Stimulated activated CD4-positive, alpha-beta T cell treated with anti-CD3 and anti-CD28 coated beads, TNF-alpha, amount 100 ng/mL, for 48 hours (primary cell): ENCODE measurements around the gene KLK12.

Experiments used
- DNase-seq, 3 donors: peaks; one replicate each; pipeline ENCODE4 v3.0.0-alpha.2; 2020; ENCODE audit warnings: low read depth in 3 of 3

KLK12 gene

GRCh38 chr19:51034704-51035103 is at the start of gene KLK12:
Gene KLK12, minus strand, starts transcription at chr19:51035002. Its CDS starts 381 bp downstream, at chr19:51034621.
- DNase-seq: no peak

- DNase-seq: no peak
These were observed 49.7 kb upstream of the KLK12 start for GRCh38 chr19:51084505-51084904.

GRCh38 chr19:51083783-51084182 is 49.0 kb upstream of the KLK12 start:
- DNase-seq: no peak

GRCh38 chr19:51083181-51083580 is 48.4 kb upstream of the KLK12 start:
- no peak for DNase-seq

GRCh38 chr19:51082611-51083010 is 47.8 kb upstream of the KLK12 start, which contains the start of gene KLK14:
Gene KLK14, minus strand, starts transcription at chr19:51082887. Its CDS starts 273 bp downstream, at chr19:51082614.
- no peak for DNase-seq

GRCh38 chr19:51081476-51081875 is 46.7 kb upstream of the KLK12 start:
- no peak for DNase-seq

GRCh38 chr19:51079481-51080110 is 44.8 kb upstream of the KLK12 start:
- DNase-seq: no peak

GRCh38 chr19:51078731-51079130 is 43.9 kb upstream of the KLK12 start:
- DNase-seq: no peak

- no peak for DNase-seq
These were observed 43.3 kb upstream of the KLK12 start for GRCh38 chr19:51078104-51078503.

- no peak for DNase-seq
These were observed 41.9 kb upstream of the KLK12 start for GRCh38 chr19:51076631-51077213.

GRCh38 chr19:51075998-51076397 is 41.2 kb upstream of the KLK12 start:
- no peak for DNase-seq

GRCh38 chr19:51071095-51071405 is 36.2 kb upstream of the KLK12 start:
- no peak for DNase-seq

GRCh38 chr19:51070334-51071094 is 35.7 kb upstream of the KLK12 start:
- DNase-seq: no peak

GRCh38 chr19:51066393-51067186 is 31.8 kb upstream of the KLK12 start:
- DNase-seq: no peak

- no peak for DNase-seq
These were observed 30.6 kb upstream of the KLK12 start for GRCh38 chr19:51065221-51065960.

GRCh38 chr19:51064534-51065220 is 29.9 kb upstream of the KLK12 start, which contains the start of gene KLK13:
Gene KLK13, minus strand, starts transcription at chr19:51065092. Its CDS starts 25 bp downstream, at chr19:51065067.
- DNase-seq: no peak

GRCh38 chr19:51063664-51064063 is 28.9 kb upstream of the KLK12 start:
- DNase-seq: no peak

- DNase-seq: no peak
These were observed 26.2 kb upstream of the KLK12 start for GRCh38 chr19:51060973-51061372.

GRCh38 chr19:51060336-51060735 is 25.5 kb upstream of the KLK12 start:
- DNase-seq: no peak

GRCh38 chr19:51059715-51060114 is 24.9 kb upstream of the KLK12 start:
- DNase-seq: no peak

- no peak for DNase-seq
These were observed 21.1 kb upstream of the KLK12 start for GRCh38 chr19:51055866-51056265.
